ENCODE data around the gene KDM5B.
"Not testable (repeated sequence)": the region's sequence is repeated elsewhere in the genome, so short reads cannot be mapped to it uniquely, and the experiment has no call there.

Gene KDM5B

GRCh38 chr1:202791077-202791747, 17.0 kb downstream of the KDM5B start:
- DNase-seq: no peak

GRCh38 chr1:202788800-202789199, 19.4 kb downstream of the KDM5B start:
- no peak for DNase-seq

DNA sequence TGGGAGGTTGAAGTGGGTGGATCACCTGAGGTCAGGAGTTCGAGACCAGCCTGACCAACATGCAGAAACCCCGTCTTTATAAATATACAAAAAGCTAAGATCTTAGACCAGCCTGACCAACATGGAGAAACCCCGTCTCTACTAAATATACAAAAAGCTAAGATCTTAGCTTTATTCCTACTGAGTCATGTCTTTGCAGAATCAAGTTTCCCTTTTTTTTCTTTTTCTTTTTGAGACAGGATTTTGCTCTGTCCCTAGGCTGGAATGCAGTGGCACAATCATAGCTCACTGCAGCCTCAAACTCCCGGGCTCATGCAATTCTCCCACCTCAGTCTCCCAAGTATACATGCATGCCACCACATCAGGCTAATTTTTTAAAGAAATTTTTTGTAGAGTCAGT, 21.4 kb downstream of the KDM5B start:
- DNase-seq: no peak

DNA sequence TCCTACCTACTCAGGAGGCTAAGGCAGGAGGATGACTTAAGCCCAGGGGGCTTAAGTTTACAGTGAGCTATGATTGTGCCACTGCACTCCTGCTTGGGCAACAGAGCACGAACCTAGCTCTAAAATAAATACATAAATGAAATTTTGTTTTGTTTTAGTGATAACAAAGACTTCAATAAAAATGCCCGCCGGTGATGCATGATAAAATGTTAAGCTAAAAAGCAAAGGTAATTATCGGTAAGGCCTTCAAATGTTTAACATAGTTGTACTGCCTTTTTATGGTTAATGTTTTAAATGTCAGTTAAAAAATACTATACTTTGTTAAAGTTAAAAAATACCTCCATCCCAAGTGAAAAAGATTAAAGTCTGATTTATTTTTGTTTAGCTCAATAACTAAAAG, 27.0 kb downstream of the KDM5B start:
- no peak for DNase-seq

- DNase-seq: no peak
Observed at GRCh38 chr1:202770135-202770534, 38.1 kb downstream of the KDM5B start.

- no peak for DNase-seq
Observed at GRCh38 chr1:202765721-202766120, 42.5 kb downstream of the KDM5B start.

GRCh38 chr1:202762019-202762418, 46.2 kb downstream of the KDM5B start:
- DNase-seq: no peak

DNA sequence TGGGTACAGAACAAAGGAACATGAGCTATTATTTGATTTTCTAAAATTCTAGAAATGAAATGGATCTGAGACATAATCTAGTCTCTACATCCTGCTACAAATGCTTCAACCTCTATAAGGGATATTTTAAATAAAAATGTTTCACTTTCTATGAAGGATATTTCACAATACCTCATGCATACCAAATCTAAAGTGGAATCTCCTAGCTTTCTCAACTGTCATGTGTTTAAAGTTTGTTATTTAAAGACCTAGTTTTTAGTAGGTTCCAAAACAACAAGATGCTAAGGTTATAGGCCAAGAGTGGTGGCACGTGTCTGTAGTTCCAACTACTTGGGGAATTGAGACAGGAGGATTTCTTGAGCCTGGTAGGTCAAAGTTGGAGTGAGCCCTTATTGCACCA, 47.6 kb downstream of the KDM5B start:
- DNase-seq: no peak

DNA sequence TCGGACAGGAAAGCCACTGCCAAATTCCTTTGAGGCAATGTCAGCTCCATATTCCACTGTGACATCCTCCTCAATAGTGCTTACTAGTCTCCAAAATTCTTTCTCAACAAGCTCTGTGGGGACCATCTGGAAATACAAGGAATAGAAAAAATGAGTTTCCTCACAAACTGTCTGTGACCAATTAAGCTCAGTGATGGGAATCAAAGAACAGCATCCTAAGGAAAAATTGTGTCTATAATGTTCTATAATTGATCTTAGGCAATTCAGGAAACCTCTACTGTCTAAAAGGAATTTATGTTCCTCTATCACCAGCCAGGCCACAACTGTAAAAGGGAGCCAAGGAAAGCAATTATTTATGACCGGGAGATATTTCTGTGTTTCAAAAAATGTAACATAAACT, 51.8 kb downstream of the KDM5B start:
- DNase-seq: no peak

DNA sequence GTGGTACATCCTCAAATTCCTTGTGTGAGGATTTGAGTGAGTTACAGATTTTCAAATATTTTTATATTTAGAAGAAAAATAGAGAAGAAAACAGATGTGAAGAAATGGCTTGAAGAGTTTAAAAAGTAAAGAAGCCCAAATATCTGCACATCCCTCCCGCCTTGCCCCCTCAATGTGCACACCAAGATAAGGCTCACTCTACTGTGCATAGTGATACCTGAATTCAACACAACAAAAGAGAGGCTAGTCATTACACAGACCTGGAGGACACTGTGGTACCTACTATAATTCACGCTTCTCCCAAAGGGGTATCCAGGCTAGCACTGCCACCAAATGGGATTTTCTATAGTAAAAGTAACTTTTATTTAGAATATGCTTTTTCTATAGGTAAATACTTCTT, 53.9 kb downstream of the KDM5B start:
- DNase-seq: no peak

DNA sequence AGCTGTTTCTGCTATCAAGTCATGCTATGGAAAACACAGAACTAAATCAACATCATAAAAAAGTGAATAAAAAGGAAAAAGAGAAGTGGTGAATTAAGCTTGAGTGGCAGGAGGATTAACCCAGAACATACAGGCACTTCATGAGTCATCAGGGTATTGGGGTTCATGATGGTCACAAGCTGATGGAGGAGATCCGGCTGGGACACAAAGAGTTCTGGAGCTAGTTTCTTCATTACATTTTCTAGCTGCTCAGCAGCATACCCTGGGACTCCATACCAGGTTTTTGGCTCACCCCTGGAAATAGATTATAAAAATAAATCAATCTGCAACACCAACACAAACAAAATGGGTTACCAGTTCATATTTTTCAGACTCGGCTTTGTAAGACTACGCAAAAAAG, 55.4 kb downstream of the KDM5B start:
- DNase-seq: no peak

DNA sequence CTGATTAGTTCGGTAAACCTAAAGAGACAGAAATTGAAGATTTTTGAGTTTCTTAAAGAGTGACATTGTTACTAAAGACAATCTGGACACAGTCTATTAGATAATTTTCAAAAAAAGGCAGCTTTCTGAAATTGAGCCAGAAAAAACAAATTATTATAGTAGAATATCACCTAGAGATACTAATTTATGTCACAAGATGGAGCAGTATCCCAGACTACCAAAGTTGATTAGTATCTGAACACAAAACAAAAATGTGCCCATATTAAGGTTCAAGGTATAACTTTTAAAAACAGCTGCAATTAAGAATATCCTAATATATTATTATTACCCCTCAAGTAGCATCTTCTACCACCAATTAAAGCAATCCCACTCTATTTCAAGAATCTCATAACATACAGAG, 57.5 kb downstream of the KDM5B start:
- DNase-seq: no peak

- DNase-seq: no peak
Observed at GRCh38 chr1:202750024-202750423, 58.2 kb downstream of the KDM5B start.

DNA sequence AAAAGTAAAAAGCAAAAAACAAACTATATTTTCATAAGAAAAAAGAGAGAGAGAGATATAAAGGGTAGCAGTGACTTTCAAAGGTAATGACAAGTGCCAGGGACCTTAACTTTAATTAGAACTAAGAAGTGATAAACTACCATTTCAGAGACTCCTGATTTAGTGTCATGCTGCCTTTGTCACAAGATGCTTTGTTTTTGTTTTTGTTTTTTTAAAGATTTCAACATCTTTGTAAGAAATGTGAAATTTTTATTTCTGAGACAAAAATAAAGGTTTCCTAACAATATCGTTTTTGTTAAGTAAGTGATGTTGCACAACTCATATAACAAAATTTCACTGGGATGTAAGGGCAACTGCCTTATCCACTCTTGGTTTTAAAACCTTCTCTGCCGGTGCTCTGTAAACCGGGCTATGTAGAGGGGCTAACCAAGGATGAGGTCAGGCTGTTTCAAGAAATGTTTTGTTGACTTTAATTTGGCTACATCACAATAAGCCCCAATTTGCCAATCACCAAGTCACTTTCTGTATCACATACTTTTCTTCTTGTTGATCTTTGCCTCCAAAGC, 62.8 kb downstream of the KDM5B start:
- DNase-seq: no peak

DNA sequence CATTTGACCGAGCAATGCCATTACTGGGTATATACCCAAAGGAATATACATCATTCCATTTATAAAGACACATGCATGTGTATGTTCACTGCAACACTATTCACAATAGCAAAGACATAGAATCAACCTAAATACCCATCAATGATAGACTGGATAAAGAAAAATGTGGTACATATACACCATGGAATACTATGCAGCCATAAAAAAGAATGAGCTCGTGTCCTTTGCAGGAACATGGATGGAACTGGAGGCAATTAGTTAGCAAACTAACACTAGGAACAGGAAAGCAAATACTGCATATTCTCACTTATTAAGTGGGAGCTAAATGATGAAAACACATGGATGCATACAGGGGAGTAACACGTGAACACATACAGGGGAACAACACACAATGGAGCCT, 63.5 kb downstream of the KDM5B start:
- not testable (repeated sequence) for DNase-seq

- no peak for DNase-seq
Observed at GRCh38 chr1:202742496-202742895, 65.7 kb downstream of the KDM5B start.

DNA sequence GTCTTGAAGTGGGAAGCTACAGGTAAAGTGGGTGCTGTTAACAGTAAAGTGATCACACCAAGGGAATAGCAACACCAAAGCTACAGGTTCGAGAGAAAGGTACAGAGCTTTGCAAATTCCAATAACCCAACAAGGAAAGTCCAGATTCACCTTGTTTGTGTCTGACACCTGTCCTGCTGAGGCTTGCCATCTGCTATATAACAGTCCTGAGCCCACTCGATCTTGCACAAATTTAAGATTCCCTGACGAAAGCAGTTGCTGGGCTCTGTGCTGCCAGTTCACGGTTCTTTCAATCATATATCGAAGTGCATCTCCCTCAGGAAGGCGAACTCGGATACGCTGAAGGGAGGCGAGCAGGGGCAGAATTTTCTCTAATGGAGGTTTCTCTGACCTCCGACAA, 75.0 kb downstream of the KDM5B start:
- DNase-seq: no peak

DNA sequence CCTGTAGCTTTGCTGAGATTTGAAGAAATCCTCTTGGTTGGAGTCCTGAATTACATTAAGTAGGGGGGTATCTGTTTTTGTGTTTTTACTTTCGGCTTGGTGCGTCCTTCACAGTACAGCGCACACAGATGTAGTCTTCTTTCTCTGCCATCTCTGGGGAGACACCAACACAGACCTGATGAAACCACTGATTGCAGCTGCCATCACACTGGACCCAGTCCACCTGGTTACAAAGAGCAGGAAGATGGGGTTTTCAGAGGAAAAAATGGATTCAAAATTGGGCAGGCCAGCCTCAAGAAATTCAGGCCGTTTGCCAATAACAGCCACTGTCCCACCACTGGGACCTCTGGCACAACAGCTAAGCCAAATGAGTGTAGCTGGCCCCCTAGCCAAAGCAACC, 79.3 kb downstream of the KDM5B start:
- no peak for DNase-seq

DNA sequence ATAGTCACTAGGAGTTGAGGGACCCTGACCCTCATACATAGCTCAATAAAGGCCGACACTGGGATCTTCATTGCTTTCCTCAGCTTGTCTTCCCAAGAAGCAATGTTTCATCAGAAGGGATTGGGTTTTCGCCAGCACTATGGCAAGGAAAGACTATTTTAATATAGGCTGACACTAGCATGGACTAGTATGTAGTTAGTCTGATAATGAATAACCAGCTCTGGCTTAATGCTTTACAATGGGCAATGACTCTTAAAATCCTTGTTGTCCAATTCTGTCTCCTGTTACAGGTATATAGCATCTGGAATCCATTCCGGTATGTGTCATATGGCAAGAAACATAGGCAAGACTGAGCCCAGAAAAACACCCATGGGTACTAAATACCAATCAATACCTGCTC, 82.7 kb downstream of the KDM5B start:
- DNase-seq: no peak

GRCh38 chr1:202723708-202724107, 84.5 kb downstream of the KDM5B start:
- no peak for DNase-seq

DNA sequence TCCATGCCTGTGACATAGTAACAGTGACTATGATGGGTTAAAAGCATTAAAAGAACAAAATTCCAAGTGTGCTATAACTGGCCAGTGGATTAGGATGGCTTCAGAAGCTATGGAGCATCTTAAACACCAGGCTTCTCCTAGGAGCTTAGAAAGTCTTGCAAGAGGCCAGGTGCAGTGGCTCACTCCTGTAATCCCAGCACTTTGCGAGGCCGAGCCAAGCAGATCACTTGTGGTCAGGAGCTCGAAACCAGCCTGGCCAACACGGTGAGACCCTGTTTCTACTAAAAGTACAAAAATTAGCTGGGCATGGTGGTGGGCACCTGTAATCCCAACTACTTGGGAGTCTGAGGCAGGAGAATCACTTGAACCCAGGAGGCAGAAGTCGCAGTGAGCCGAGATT, 85.2 kb downstream of the KDM5B start:
- DNase-seq: not testable (repeated sequence)

DNA sequence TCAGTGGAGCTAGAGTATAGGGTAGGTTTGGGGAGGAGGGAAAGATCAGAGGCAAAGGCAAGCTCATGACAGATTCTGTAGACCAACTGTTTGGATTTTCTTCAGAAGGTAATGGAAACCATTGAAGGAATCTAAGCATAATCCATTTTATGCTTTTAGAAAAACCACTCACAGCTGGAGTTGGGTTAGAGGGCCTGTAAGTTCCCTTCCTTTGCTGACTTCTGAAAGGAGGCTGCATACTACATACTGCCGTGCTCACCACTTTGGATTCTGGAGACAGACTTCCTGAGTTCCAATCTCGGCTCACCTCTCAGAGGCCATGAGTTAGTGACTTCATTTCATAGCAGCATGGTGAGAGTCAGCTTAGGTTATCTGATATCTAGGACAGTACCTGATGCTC, 91.6 kb downstream of the KDM5B start:
- DNase-seq: no peak

GRCh38 chr1:202714202-202714601, 94.0 kb downstream of the KDM5B start:
- DNase-seq: not testable (repeated sequence)

DNA sequence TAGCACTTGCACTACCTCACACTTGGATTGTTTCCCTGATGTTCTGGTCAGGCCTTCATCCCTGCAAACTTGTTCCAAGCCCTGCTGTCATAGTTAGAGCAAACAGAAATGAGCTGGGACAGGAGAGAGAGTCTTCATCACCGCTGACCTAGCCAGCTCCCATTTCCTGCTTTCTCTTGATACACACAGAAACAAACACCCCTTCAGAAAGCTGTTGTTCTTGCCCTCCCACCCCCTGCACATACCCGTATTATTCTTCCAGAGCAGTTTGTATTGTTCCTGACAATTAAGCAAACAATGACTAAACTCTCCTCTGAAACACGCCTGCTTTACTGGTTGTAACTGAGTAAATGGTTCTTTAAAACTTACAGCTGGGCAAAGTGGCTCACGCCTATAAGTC, 95.1 kb downstream of the KDM5B start:
- peak; percentile 88 for DNase-seq

DNA sequence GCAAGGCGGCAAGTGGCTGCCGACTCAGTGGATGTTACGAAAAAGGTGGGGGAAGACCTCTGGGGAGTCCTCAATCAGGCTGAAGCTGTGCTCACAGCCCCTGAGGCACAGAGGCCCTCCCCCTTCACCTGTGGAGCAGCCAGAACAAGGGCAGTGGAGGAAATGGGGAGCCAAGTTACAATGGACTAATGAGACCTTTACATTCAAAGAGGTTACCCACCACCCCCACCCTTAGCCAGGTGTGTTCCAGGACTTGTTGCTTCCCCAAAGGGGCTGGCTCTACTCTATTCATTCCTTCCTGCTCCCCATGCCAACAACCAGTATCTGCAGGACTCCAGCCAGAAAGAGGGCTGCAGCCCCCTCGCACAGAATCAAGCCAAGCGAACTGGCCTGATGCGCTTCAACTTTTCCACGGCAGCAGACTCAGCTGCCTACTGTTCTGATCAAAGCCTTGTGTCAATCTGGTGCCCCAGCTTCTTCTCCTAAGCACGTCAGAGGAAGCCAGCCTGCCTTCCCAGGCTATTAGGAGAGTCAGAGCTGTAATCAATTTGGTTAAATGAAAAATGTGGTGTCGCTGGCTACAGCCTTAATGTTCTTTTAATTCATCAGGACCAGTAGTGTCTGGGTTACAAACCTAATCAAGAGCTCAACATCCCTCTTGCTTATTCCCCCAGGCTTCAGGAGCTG, 96.1 kb downstream of the KDM5B start:
- DNase-seq: no peak

All from NCI-H510A treated with DMSO at 0.1 percent for 48 hours (cell line).